Skeletal muscle satellite cell (primary cell): ENCODE measurements around the gene GYPA.
"Not testable (repeated sequence)": the region's sequence is repeated elsewhere in the genome, so short reads cannot be mapped to it uniquely, and the experiment has no call there.

ENCODE experiments used
- H3K27me3 ChIP-seq: 2 replicates; pipeline ENCODE4 v1.7.0; 2013; ENCODE audit warnings: low read length; ENCODE audit not compliant: control insufficient read depth, insufficient read depth
- H3K36me3 ChIP-seq: 2 replicates; pipeline ENCODE4 v1.7.0; 2013; ENCODE audit warnings: mild to moderate bottlenecking, control low read depth, low read length; ENCODE audit not compliant: insufficient read depth
- H3K4me1 ChIP-seq: 2 replicates; pipeline ENCODE4 v1.7.0; 2013; ENCODE audit warnings: low read length; ENCODE audit not compliant: control insufficient read depth, insufficient read depth
- H3K4me2 ChIP-seq: 2 replicates; pipeline ENCODE4 v1.7.0; 2013; ENCODE audit warnings: mild to moderate bottlenecking, low read length
- H3K4me3 ChIP-seq: 2 replicates; pipeline ENCODE4 v1.7.0; 2013; ENCODE audit warnings: low read length
- H3K9ac ChIP-seq: 2 replicates; pipeline ENCODE4 v1.7.0; 2013; ENCODE audit warnings: mild to moderate bottlenecking, low read depth, low read length, moderate library complexity
- H3K9me3 ChIP-seq: replicated peaks from 2 replicates; pipeline ENCODE4 v1.7.0; 2013; ENCODE audit warnings: mild to moderate bottlenecking, control low read depth, low read length

GYPA gene

DNA sequence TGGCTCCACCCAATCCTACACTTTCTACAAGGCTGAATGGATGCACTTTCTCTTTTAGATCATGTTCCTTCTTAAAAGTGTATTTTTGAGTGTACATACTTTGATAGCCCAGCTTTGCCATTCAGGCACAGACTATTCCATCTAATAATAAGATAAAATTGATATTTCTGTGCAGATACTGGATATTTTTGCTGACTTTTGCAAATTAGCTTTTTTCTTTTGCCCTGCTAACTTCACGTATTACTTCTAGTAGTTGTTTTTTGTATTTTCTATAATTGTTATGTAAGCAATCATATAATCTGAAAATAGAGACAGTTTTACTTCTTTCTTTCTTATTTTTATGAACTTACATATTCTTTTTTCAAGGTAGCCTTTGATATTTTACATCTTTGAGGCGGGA, 13.5 kb upstream of the GYPA start:
- H3K4me3 ChIP-seq: no peak overlapping the region
- H3K4me2 ChIP-seq: no peak overlapping the region
- no peaks in the 10 kb centered on the region for H3K27me3 ChIP-seq
- no peak overlapping the region for H3K9ac ChIP-seq
- no peaks in the 10 kb centered on the region for H3K4me1 ChIP-seq
- no peaks in the 10 kb centered on the region for H3K36me3 ChIP-seq
- no peaks in the 10 kb centered on the region for H3K9me3 ChIP-seq

DNA sequence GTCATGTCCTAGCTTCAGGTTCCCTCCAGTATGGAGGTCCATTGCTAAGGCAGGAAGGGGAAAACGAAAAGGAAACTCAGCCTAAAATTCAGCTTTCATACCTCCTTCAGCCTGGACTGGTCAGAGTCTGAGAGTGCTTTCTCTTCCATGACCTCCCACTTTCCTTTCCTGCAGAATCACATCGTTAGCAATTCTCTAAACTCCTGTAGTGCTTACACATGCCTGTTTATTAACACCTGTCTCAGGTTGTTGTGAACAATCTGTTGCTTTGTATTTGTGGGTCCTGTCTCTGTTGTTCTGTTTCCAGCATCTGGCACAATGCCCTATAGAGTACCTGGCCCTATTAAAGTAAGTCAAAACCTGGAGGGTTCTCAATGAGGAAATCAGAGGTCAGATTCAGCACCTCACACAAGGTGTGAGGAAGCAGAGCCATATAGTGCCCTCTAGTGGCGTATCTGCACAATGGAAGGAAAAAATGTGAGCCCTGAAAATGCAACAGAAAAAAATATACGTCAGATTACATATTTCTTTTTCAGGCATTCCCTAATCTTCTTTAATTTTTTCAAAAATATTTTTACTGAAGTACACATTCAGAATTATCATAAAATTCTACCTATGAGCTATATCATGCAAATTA, 2.3 kb upstream of the GYPA start:
- H3K27me3 ChIP-seq, H3K9ac ChIP-seq, H3K4me1 ChIP-seq, H3K9me3 ChIP-seq, H3K4me3 ChIP-seq, H3K36me3 ChIP-seq, H3K4me2 ChIP-seq: not testable (repeated sequence)

DNA sequence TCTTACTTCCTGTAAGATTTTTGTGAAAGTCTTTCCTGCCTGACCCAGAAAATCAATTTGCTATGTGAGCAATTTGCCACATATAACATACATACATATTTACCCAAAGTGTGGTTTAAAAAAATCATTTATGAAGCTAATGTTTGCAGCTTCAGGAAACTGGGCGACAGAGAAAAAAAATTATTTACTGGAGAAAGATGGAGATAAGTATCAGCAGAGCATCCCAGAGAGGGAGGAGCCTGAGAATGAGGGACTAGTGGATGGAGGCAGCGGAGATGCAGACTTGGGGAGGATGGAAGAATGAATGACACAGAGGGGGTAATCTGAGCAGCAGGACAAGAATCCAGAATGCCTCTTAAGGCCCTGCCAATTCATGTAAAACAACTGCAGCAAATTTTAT, 975 bp upstream of the GYPA start:
- H3K9me3 ChIP-seq: no peaks in the 10 kb centered on the region
- no peaks in the 10 kb centered on the region for H3K36me3 ChIP-seq
- H3K4me3 ChIP-seq: no peak overlapping the region
- no peaks in the 10 kb centered on the region for H3K27me3 ChIP-seq
- H3K9ac ChIP-seq: no peak overlapping the region
- H3K4me1 ChIP-seq: no peaks in the 10 kb centered on the region
- H3K4me2 ChIP-seq: no peak overlapping the region

DNA sequence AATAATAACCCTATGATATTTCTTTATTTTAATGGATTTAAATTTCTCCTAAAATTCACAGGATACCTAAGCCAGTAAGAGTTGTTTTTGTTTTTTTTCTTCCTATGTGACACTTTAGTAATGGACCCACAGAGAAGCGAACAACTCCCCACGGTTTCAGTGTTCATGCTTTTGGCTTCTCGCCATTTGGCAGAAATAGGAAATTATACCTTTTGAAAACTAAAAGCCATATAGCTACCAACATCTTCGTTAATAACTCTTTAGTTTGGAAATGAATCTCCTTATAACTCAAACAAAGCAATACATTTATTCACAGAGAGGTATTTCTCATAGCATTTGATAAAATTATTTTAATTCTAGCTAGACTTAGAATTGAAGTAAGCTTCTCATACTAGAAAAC, 527 bp downstream of the GYPA start:
- H3K36me3 ChIP-seq, H3K9me3 ChIP-seq, H3K4me2 ChIP-seq, H3K4me3 ChIP-seq, H3K4me1 ChIP-seq, H3K9ac ChIP-seq, H3K27me3 ChIP-seq: not testable (repeated sequence)

DNA sequence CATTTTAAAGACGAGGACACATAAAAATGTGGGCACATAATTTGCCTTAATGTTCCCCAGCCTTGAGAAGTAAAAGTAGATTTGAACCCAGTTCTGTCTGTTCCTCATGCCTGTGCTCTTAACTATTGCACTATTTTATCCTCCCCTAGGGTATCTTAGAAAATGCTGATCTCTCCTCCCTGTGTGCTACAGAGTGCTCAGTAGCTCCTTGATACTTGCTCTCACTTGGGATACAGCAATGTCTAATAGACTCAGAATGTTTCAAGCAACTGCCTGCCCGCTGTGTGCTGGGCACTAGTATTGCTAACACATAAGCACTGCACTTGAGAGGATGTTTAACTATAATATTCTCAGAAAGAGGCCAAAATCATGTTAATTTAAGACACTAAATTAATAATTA, 971 bp downstream of the GYPA start:
- not testable (repeated sequence) for H3K36me3 ChIP-seq, H3K4me2 ChIP-seq, H3K4me3 ChIP-seq

DNA sequence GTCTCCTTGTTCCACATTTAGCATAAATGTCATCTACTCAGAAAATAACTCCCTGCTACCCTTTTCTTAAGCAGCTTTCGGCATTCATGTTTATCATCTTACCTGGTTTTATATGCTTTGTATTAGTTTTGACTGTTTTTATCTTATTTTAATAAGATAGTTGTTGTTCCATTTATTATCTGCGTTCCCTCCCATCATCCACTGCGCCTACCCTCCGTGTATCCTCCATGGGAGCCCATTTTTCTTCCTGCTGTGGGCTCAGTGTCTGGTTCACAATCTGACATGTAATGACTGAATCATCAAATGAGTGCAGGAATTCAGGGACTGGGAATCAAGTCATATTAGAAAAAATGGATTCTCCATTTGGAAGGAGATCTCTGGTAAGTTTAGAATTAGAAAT, 2.3 kb downstream of the GYPA start:
- not testable (repeated sequence) for H3K27me3 ChIP-seq, H3K36me3 ChIP-seq, H3K4me2 ChIP-seq, H3K4me1 ChIP-seq, H3K9ac ChIP-seq, H3K9me3 ChIP-seq, H3K4me3 ChIP-seq

More for the DNA sequence above, 971 bp downstream of the GYPA start:
- H3K4me1 ChIP-seq, H3K9me3 ChIP-seq, H3K27me3 ChIP-seq, H3K9ac ChIP-seq: not testable (repeated sequence)

DNA sequence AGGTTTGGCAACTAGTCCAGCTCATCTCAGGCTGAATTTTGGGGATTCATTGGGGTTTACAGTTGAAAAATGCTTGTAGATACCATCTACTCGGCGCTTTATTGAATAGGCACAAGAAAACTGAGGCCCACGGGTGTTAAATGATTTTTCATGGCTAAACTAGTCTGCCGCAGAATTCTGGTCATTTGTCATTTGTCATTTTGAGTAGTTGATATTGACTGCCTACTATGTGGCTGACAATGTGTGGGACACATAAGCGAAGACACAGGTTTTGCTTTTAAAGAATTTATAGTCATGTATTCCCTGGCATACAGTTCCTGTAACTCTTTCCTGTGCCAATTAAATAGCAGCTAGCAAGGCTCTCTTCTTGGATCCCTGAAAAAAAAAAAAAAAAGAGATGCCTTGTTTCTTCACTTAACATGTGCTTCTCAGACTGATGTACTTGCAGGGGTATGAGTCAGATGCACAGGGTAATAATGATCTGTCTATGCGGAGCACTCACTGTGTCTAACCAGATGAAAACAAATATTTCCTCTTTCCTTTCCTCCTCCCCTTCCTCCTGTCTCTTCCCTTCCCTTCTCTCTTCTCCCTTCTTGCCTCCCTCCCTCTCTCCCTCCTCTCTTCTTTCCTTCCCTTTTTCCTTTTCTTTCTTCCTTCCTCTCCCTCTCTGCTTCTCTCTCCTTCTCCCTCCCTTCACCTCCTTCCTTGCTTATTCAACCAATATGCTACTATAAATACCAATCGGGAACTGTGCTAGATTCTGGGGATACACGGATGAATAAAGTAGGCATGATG, 3.2 kb downstream of the GYPA start:
- H3K9me3 ChIP-seq, H3K4me2 ChIP-seq, H3K27me3 ChIP-seq, H3K4me1 ChIP-seq, H3K9ac ChIP-seq, H3K4me3 ChIP-seq, H3K36me3 ChIP-seq: not testable (repeated sequence)

DNA sequence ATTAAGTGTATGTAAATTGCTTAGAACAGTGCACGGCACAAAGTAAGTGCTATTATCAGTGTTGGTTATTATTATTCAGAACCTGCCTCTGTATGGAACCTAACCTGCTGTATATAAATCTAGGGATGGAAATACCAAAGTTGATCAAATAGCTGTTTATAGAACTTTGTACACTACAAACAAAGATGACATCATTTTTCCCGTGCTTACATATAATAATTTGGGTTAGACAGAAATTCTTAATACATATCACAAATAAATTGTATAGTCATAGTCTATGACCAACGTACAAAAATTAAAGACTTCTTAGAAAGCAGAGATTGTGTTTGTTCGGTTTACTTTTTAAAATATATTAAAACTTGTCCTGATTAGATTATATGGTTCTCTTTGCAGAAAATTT, 4.3 kb downstream of the GYPA start:
- H3K9me3 ChIP-seq, H3K27me3 ChIP-seq, H3K36me3 ChIP-seq, H3K4me2 ChIP-seq, H3K9ac ChIP-seq, H3K4me1 ChIP-seq, H3K4me3 ChIP-seq: not testable (repeated sequence)

DNA sequence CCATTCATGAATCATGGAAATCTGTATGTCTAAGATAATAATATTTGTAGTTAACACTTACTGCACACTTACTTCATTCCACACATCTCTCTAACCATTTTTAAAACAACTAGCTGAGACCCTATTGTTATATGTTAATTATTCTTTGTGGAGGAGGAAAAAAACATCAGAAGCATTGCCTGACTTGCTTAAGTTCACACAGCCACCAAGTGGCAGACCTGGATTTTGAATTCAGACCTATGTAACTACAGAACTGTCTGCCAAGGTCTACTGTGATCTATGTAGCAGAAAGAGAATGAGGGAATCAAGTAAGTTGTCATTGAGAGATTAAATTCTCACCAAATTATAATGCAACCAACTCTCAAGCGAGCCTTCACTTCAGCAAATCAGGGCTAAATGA, 10.4 kb downstream of the GYPA start:
- H3K4me3 ChIP-seq, H3K4me1 ChIP-seq, H3K27me3 ChIP-seq: not testable (repeated sequence)

DNA sequence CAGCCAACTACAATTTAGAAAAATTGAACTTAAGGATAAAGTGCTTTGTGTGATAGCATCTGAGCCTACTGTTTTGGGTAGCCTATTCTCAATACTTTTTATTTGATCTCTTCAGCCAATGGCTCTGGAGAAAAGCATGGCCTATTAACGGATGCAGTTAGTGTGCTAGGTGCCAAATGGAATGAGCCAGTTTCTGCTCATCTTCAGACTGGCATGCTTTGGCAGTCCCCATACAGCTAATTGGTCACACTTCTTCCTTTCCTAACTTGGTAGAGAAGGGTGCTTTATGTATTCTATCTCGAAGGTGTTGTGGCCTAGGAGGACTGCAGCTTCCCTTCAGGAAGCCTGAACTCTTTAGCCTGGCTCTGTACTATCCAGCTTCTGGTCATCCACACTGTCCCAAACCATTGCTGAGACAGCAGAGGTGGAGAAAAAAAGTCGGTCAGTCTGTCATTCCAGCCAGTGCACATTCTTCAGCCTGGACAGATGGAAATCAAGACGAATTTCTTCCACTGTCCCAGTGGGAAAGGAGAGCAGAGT, 11.1 kb downstream of the GYPA start:
- H3K4me2 ChIP-seq: not testable (repeated sequence)

More for the DNA sequence above, 10.4 kb downstream of the GYPA start:
- not testable (repeated sequence) for H3K4me2 ChIP-seq, H3K9me3 ChIP-seq, H3K36me3 ChIP-seq, H3K9ac ChIP-seq

DNA sequence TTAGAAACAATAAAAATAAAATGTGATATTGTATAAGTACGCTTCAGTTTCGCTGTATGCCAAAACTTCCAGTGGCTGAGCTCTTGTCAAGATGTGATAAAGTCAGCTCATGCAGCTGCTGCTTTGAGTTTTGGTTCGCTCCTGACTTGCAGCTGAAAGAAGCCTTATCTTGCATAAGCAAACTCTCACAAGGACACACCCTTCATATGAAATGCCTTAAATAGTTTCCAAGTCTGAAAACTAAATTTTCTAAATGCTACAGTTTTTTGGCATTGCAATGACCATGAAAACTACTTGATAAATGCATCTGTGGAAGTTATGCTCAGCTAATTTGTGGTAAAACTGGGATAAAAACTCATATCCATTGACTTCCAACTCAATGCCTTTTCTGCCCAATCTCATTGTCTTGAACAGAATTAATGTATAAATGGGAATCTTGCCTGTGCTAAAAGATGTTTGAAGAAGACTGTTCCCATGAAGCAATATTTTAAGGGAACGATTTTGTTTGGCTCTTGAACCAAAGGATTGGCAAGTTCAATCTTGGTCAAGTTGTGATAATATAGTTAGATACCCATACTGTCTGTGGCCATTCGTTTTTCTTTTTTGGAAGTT, 11.7 kb downstream of the GYPA start:
- H3K4me2 ChIP-seq, H3K36me3 ChIP-seq, H3K4me3 ChIP-seq, H3K9me3 ChIP-seq, H3K9ac ChIP-seq, H3K4me1 ChIP-seq, H3K27me3 ChIP-seq: not testable (repeated sequence)

More for the DNA sequence above, 11.1 kb downstream of the GYPA start:
- H3K27me3 ChIP-seq, H3K36me3 ChIP-seq, H3K4me1 ChIP-seq, H3K4me3 ChIP-seq, H3K9me3 ChIP-seq, H3K9ac ChIP-seq: not testable (repeated sequence)

DNA sequence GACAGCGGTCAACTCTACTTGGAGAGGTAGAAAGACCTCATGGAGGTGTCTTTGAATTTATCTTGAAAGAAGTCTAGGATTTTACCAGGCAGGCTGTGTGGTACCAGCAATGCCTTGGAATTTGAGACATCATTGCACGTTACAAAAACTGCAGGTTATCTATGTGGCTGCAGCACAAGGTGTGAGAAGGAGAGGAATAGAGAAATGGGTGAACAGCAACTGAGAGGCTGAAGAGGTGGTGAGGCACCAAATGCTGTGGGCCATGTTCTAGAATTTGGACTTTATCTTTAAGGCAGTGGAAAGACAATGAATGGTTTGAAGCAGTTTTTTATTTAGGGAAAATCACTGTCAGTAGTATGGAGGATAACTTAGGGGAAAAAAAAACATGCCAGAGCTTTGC, 15.4 kb downstream of the GYPA start:
- H3K4me1 ChIP-seq, H3K4me3 ChIP-seq, H3K9ac ChIP-seq, H3K27me3 ChIP-seq, H3K36me3 ChIP-seq, H3K9me3 ChIP-seq, H3K4me2 ChIP-seq: not testable (repeated sequence)
